Activated CD8-positive, alpha-beta memory T cell treated with anti-CD3 and anti-CD28 coated beads, Interleukin-2, amount 50 U/mL, for 1 hour (primary cell): Measurements from ENCODE around the gene FAM167B.
"Not testable (repeated sequence)": the region's sequence is repeated elsewhere in the genome, so short reads cannot be mapped to it uniquely, and the experiment has no call there.

Experiments
- DNase-seq: peaks from one replicate; pipeline ENCODE4 v3.0.0-alpha.2; 2020; ENCODE audit errors: extremely low read depth

The FAM167B gene

GRCh38 chr1:32263236-32263593, 16.2 kb downstream of the FAM167B start:
- not testable (repeated sequence) for DNase-seq

- DNase-seq: no peak
Observed at GRCh38 chr1:32263744-32264143, 16.7 kb downstream of the FAM167B start.

- DNase-seq: no peak
Observed at GRCh38 chr1:32265846-32266245, 18.8 kb downstream of the FAM167B start.

- no peak for DNase-seq
Observed at GRCh38 chr1:32266921-32267591, 20.0 kb downstream of the FAM167B start.

GRCh38 chr1:32269744-32270143, 22.7 kb downstream of the FAM167B start:
- DNase-seq: no peak

GRCh38 chr1:32272557-32273390, 25.8 kb downstream of the FAM167B start:
- no peak for DNase-seq

- DNase-seq: peak; percentile 92
Observed at GRCh38 chr1:32273391-32274208, 26.6 kb downstream of the FAM167B start.

- no peak for DNase-seq
Observed at GRCh38 chr1:32274646-32275340, 27.8 kb downstream of the FAM167B start.

- no peak for DNase-seq
Observed at GRCh38 chr1:32275424-32275823, 28.4 kb downstream of the FAM167B start.

- DNase-seq: no peak
Observed at GRCh38 chr1:32276032-32276782, 29.2 kb downstream of the FAM167B start.

- DNase-seq: not testable (repeated sequence)
Observed at GRCh38 chr1:32284777-32285176, 37.8 kb downstream of the FAM167B start.

GRCh38 chr1:32285658-32286057, 38.6 kb downstream of the FAM167B start:
- no peak for DNase-seq

- no peak for DNase-seq
Observed at GRCh38 chr1:32286763-32287162, 39.7 kb downstream of the FAM167B start.

GRCh38 chr1:32289256-32289655, 42.2 kb downstream of the FAM167B start:
- no peak for DNase-seq

- DNase-seq: no peak
Observed at GRCh38 chr1:32291145-32291707, 44.2 kb downstream of the FAM167B start.

- DNase-seq: peak; percentile 92
Observed at GRCh38 chr1:32291708-32292538, 44.9 kb downstream of the FAM167B start, which contains the start of gene HDAC1. Gene HDAC1 (plus strand): TSS chr1:32292083. CDS start chr1:32292170, 87 bp downstream.

GRCh38 chr1:32298211-32298610, 51.2 kb downstream of the FAM167B start:
- DNase-seq: not testable (repeated sequence)
